ENCODE results near the gene AGO3.
"Not testable (repeated sequence)": the region's sequence is repeated elsewhere in the genome, so short reads cannot be mapped to it uniquely, and the experiment has no call there.

The AGO3 gene

DNA sequence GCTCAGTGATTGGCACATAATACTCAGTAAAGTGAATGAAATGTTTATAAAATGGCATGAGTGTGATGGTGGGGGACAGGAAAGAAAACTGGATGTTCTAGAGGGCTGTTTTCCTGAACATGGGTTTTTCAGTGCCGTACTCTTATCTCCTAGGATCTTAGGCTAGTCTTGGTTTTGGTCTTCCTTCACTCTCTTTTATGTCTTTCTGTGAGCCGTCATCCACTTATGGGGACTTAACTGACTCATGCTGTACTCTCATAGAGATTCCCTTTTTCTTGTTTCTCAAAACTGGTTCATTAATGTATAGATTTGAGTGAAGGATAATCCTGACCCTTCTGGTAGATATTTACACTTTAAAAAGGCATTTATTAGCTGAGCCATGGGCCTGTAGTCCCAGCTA is 16.6 kb downstream of the AGO3 start:
- WGBS, 2 experiments (ENCODE audit: insufficient coverage in 2 of 2), result 80 to 100% methylated on average over 1 of the region's 2 CpGs
- peaks cover 4% of the 10 kb centered on the region for H3K36me3 ChIP-seq (ENCODE audit: control insufficient read depth, insufficient read depth, low read length)
- no peaks in the 10 kb centered on the region for H3K4me1 ChIP-seq (ENCODE audit: control insufficient read depth, insufficient read depth, low read length, poor library complexity, severe bottlenecking)
- H3K9me3 ChIP-seq (ENCODE audit: control insufficient read depth, low read length), result no peaks in the 10 kb centered on the region
- no peak overlapping the region for H3K4me3 ChIP-seq (ENCODE audit: extremely low read depth, insufficient read depth, low read length, poor library complexity, severe bottlenecking)
- peak overlapping the region; percentile 3 for H3K27ac ChIP-seq (ENCODE audit: low read depth, low read length, severe bottlenecking)

DNA sequence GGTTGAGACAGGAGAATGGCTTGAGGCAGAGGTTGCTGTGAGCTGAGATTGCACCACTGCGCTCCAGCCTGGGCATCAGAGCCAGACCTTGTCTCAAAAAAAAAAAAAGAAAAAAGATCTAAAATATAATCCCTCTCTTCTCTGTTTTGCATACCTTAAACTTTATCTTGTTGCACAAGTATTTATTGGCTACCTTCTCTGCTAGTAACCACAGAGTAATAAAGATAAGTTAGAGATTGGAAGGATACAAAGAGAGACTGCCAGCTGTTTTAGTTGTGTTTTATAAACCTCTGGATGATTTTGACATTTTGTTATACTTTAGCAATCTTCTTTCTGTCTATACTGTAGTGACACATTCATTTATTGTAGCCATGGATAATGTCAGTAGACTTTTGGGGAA is 27.7 kb downstream of the AGO3 start:
- no peaks in the 10 kb centered on the region for H3K4me1 ChIP-seq (ENCODE audit: control insufficient read depth, insufficient read depth, low read length, poor library complexity, severe bottlenecking)
- no peak overlapping the region for H3K27ac ChIP-seq (ENCODE audit: low read depth, low read length, severe bottlenecking)
- H3K36me3 ChIP-seq (ENCODE audit: control insufficient read depth, insufficient read depth, low read length), result no peaks in the 10 kb centered on the region
- no CpG with 5 or more reads among the region's 1 CpG for WGBS, 2 experiments (ENCODE audit: insufficient coverage in 2 of 2)
- no peak overlapping the region for H3K4me3 ChIP-seq (ENCODE audit: extremely low read depth, insufficient read depth, low read length, poor library complexity, severe bottlenecking)
- no peaks in the 10 kb centered on the region for H3K9me3 ChIP-seq (ENCODE audit: control insufficient read depth, low read length)

DNA sequence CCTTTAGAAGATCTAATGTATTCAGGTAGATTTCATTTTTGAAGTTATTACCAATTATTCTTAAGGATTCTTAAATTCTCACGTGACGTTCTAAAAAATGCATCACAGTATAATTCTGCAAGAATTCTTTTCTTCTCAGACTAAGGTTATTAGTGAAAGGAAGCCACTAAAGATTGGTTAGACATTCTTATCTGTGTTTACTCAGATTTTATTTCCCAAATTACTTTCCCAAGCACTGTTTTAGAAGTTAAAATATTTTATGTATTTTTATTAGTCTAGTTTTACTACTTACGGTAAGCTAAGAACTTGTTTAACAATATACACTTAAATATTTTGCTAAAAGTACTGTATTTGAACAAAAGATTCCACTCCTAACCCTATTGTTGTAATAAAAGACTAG is 28.4 kb downstream of the AGO3 start:
- Histone ChIP-seq H3K9me3 (ENCODE audit: control insufficient read depth, low read length) (no peaks in the 10 kb centered on the region), H3K36me3 (ENCODE audit: control insufficient read depth, insufficient read depth, low read length) (no peaks in the 10 kb centered on the region), H3K27ac (ENCODE audit: low read depth, low read length, severe bottlenecking) (no peak overlapping the region), H3K4me1 (ENCODE audit: control insufficient read depth, insufficient read depth, low read length, poor library complexity, severe bottlenecking) (no peaks in the 10 kb centered on the region), H3K4me3 (ENCODE audit: extremely low read depth, insufficient read depth, low read length, poor library complexity, severe bottlenecking) (no peak overlapping the region)
- no CpG with 5 or more reads among the region's 3 CpGs for WGBS, 2 experiments (ENCODE audit: insufficient coverage in 2 of 2)

DNA sequence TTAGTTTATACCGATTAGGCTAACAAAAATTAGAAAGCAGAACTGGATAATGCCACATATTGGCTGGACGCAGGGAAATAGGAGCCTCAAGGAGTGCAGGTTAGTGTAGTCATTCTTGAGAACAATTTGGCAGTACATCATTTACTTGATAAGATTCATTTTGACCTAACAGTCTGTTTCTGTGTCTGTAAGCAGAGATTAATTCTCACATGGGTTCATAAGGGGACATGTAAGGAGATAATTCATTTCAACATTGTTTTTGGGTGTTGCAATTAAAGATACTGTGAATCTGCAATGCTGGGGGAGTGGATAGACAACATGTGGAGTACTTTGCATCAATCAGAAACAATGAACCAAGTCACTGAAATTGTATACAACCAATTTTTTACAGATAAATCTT is 32.0 kb downstream of the AGO3 start:
- H3K36me3 ChIP-seq (ENCODE audit: control insufficient read depth, insufficient read depth, low read length), result no peaks in the 10 kb centered on the region
- H3K27ac ChIP-seq (ENCODE audit: low read depth, low read length, severe bottlenecking), result no peak overlapping the region
- no peaks in the 10 kb centered on the region for H3K9me3 ChIP-seq (ENCODE audit: control insufficient read depth, low read length)
- no peak overlapping the region for H3K4me3 ChIP-seq (ENCODE audit: extremely low read depth, insufficient read depth, low read length, poor library complexity, severe bottlenecking)
- 90 to 100% methylated on average over 1 to 2 of the region's 2 CpGs for WGBS, 2 experiments (ENCODE audit: insufficient coverage in 2 of 2)
- H3K4me1 ChIP-seq (ENCODE audit: control insufficient read depth, insufficient read depth, low read length, poor library complexity, severe bottlenecking), result no peaks in the 10 kb centered on the region

DNA sequence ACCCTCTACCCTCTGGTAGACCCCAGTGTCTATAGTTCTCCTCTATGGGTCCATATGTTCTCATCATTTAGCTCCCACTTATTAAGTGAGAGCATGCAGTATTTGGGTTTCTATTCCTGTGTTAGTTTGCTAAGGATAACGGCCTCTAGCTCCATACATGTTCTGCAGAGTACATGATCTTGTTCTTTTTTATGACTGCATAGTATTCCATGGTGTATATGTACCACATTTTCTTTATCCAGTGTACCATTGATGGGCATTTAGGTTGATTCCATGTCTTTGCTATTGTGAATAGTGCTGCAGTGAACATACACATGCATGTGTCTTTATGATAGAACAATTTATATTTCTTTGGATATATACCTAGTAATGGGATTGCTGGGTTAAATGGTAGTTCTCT is 33.4 kb downstream of the AGO3 start:
- WGBS, 2 experiments (ENCODE audit: insufficient coverage in 2 of 2), result no CpG with 5 or more reads among the region's 1 CpG
- H3K4me3 ChIP-seq (ENCODE audit: extremely low read depth, insufficient read depth, low read length, poor library complexity, severe bottlenecking), result not testable (repeated sequence)

DNA sequence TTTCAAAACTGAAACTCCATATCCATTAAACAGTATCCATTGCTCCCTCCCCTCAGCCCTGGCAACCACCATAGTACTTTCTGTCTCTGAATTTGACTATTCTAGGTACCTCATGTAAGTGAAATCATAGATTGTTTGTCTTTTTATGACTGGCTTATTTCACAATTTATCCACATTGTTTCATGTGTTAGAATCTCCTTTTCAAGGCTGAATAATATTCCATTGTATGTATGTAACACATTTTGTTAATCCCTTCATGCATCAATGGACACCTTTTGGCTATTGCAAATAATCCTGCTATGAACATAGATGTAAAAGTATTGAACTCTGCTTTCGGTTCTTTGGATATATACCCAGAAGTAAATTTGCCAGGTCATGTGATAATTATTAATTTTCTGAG is 37.5 kb downstream of the AGO3 start:
- Histone ChIP-seq H3K36me3 (ENCODE audit: control insufficient read depth, insufficient read depth, low read length) (peaks cover 24% of the 10 kb centered on the region), H3K9me3 (ENCODE audit: control insufficient read depth, low read length) (no peaks in the 10 kb centered on the region), H3K4me1 (ENCODE audit: control insufficient read depth, insufficient read depth, low read length, poor library complexity, severe bottlenecking) (no peaks in the 10 kb centered on the region), H3K27ac (ENCODE audit: low read depth, low read length, severe bottlenecking) (no peak overlapping the region), H3K4me3 (ENCODE audit: extremely low read depth, insufficient read depth, low read length, poor library complexity, severe bottlenecking) (no peak overlapping the region)
- no CpG with 5 or more reads among the region's 1 CpG for whole genome bisulfite sequencing, 2 experiments (ENCODE audit: insufficient coverage in 2 of 2)

More for the DNA sequence above, 33.4 kb downstream of the AGO3 start:
- H3K9me3 ChIP-seq (ENCODE audit: control insufficient read depth, low read length); H3K4me1 ChIP-seq (ENCODE audit: control insufficient read depth, insufficient read depth, low read length, poor library complexity, severe bottlenecking); H3K27ac ChIP-seq (ENCODE audit: low read depth, low read length, severe bottlenecking); H3K36me3 ChIP-seq (ENCODE audit: control insufficient read depth, insufficient read depth, low read length): not testable (repeated sequence)

DNA sequence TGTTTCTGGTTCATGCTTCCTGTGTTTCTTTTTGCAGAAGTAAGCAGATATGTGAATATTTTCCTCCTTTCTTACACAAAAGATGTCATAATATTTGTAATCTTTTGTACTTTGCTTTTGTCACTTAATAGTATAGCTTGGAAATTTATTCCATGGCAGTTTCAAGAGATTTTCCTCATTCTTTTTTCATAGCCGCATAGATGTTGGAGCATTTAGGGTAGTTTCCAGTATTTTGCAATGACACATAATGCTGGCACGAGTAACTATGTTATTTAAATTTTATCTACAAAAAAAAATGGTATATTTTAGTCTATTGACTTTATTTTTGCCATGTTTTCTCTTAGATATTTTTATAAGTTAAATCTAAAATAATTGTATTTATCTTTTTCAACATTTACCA is 40.7 kb downstream of the AGO3 start:
- Histone ChIP-seq H3K4me3 (ENCODE audit: extremely low read depth, insufficient read depth, low read length, poor library complexity, severe bottlenecking) (no peak overlapping the region), H3K27ac (ENCODE audit: low read depth, low read length, severe bottlenecking) (no peak overlapping the region), H3K4me1 (ENCODE audit: control insufficient read depth, insufficient read depth, low read length, poor library complexity, severe bottlenecking) (no peaks in the 10 kb centered on the region), H3K9me3 (ENCODE audit: control insufficient read depth, low read length) (no peaks in the 10 kb centered on the region), H3K36me3 (ENCODE audit: control insufficient read depth, insufficient read depth, low read length) (peaks cover 43% of the 10 kb centered on the region)
- WGBS, 2 experiments (ENCODE audit: insufficient coverage in 2 of 2), result no CpG with 5 or more reads among the region's 2 CpGs

DNA sequence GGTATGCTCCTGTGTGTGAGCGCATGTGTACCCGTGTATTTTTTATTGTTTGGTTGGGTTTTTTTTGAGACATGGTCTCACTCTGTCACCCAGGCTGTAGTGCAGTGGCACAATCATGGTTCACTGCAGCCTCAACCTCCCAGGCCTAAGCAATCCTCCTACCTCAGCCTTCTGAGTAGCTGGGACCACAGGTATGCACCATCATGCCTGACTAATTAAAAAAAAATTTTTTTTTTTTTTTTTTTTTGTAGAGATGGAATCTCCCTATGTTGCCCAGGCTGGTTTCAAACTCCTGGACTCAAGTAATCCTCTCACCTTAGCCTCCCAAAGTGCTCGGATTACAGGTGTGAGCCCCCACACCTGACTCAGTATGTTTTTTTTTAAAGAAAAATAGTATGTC is 41.7 kb downstream of the AGO3 start:
- not testable (repeated sequence) for H3K4me3 ChIP-seq (ENCODE audit: extremely low read depth, insufficient read depth, low read length, poor library complexity, severe bottlenecking); H3K4me1 ChIP-seq (ENCODE audit: control insufficient read depth, insufficient read depth, low read length, poor library complexity, severe bottlenecking); H3K9me3 ChIP-seq (ENCODE audit: control insufficient read depth, low read length); H3K27ac ChIP-seq (ENCODE audit: low read depth, low read length, severe bottlenecking)
- H3K36me3 ChIP-seq (ENCODE audit: control insufficient read depth, insufficient read depth, low read length), result peaks cover 43% of the 10 kb centered on the region
- WGBS, 2 experiments (ENCODE audit: insufficient coverage in 2 of 2), result no CpG with 5 or more reads among the region's 3 CpGs

DNA sequence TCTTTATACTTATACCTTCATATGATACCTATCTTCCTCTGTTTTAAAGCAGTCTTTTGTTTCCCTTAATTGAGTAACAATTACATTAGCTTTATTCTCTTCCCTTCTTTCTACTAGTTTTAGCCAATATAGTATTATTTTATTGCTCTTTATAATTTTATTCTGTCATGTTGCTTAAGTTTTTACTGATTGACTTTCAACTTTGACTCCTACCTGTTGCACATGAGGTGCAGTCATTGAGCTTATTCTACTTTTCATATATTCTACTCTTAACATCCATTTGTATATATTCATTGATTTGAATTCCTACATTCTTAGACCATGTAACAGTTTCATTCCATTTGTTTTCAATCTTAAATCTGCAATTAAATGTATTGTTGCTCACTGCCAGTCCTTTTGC is 49.2 kb downstream of the AGO3 start:
- no peak overlapping the region for H3K27ac ChIP-seq (ENCODE audit: low read depth, low read length, severe bottlenecking)
- no peak overlapping the region for H3K4me3 ChIP-seq (ENCODE audit: extremely low read depth, insufficient read depth, low read length, poor library complexity, severe bottlenecking)
- H3K9me3 ChIP-seq (ENCODE audit: control insufficient read depth, low read length), result no peaks in the 10 kb centered on the region
- peaks cover 26% of the 10 kb centered on the region for H3K36me3 ChIP-seq (ENCODE audit: control insufficient read depth, insufficient read depth, low read length)
- no peaks in the 10 kb centered on the region for H3K4me1 ChIP-seq (ENCODE audit: control insufficient read depth, insufficient read depth, low read length, poor library complexity, severe bottlenecking)

DNA sequence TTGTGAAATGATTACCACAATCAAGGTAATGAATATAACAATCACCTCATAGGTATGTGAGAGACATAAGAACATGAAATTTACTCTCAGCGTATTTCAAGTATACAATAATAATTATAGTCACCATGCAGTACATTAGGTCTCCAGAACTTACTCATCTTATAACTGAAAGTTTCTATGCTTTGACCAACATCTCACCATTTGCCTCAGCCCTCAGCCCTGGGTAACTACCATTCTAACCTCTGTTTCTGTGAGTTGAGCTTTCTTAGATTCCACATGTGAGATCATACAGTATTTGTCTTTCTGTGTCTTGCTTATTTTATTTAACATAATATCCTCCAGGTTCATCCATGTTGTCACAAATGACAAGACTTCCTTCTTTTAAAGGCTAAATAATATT is 57.3 kb downstream of the AGO3 start:
- Histone ChIP-seq H3K4me1 (ENCODE audit: control insufficient read depth, insufficient read depth, low read length, poor library complexity, severe bottlenecking) (no peaks in the 10 kb centered on the region), H3K27ac (ENCODE audit: low read depth, low read length, severe bottlenecking) (no peak overlapping the region), H3K4me3 (ENCODE audit: extremely low read depth, insufficient read depth, low read length, poor library complexity, severe bottlenecking) (no peak overlapping the region), H3K36me3 (ENCODE audit: control insufficient read depth, insufficient read depth, low read length) (peaks cover 32% of the 10 kb centered on the region), H3K9me3 (ENCODE audit: control insufficient read depth, low read length) (no peaks in the 10 kb centered on the region)
- WGBS, 2 experiments (ENCODE audit: insufficient coverage in 2 of 2), result no CpG with 5 or more reads among the region's 1 CpG

DNA sequence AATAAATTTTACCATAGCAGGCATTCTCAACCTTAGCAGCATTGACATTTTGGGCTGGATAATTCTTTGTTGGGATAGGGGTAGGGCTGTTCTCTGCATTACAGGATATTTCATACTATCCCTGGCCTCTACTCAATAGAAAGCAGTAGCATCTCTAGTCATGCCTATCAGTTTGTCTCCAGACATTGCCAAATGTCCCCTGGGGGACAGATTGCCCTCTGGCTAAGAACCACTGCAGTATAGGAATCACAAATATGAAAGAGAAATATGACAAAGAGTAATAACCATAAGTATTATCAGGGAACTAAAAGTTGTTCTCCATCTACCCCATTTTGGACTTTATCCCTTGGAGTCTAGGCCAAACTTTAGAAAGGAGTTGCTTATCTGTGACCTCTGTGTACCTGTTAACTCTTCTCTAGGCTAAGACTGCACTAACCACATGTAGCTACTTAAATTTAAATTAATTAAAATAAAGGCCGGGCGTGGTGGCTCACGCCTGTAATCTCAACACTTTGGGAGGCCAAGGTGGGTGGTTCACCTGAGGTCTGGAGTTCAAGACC is 76.1 kb downstream of the AGO3 start:
- no peak overlapping the region for H3K4me3 ChIP-seq (ENCODE audit: extremely low read depth, insufficient read depth, low read length, poor library complexity, severe bottlenecking)
- peaks cover 4% of the 10 kb centered on the region for H3K4me1 ChIP-seq (ENCODE audit: control insufficient read depth, insufficient read depth, low read length, poor library complexity, severe bottlenecking)
- H3K36me3 ChIP-seq (ENCODE audit: control insufficient read depth, insufficient read depth, low read length), result peaks cover 17% of the 10 kb centered on the region
- WGBS, 2 experiments (ENCODE audit: insufficient coverage in 2 of 2), result 95% methylated on average over 3 of the region's 3 CpGs; no CpG with 5 or more reads in 1 of the 2 experiments
- no peaks in the 10 kb centered on the region for H3K9me3 ChIP-seq (ENCODE audit: control insufficient read depth, low read length)
- H3K27ac ChIP-seq (ENCODE audit: low read depth, low read length, severe bottlenecking), result no peak overlapping the region
